SH-SY5Y (cell line): Measurements from ENCODE around the gene MAPK8IP1.

Experiments
- GATA2 ChIP-seq: IDR thresholded peaks from 2 replicates; pipeline ENCODE4 v1.6.1; 2011; ENCODE audit warnings: mild to moderate bottlenecking, low read depth, low read length
- GATA3 ChIP-seq: IDR thresholded peaks from 2 replicates; pipeline ENCODE4 v1.6.1; 2011; ENCODE audit warnings: low read depth, mild to moderate bottlenecking, low read length, moderate library complexity

- no peak for TF ChIP-seq GATA2
- no peak for TF ChIP-seq GATA3
Measured at GRCh38 chr11:45899448-45900174, 14.2 kb downstream of the MAPK8IP1 start.
